ENCODE results near the gene TRIM39.

GRCh38 chr6:30304002-30304401 is 22.7 kb upstream of the TRIM39 start:
- TF ChIP-seq, protein P1, sequence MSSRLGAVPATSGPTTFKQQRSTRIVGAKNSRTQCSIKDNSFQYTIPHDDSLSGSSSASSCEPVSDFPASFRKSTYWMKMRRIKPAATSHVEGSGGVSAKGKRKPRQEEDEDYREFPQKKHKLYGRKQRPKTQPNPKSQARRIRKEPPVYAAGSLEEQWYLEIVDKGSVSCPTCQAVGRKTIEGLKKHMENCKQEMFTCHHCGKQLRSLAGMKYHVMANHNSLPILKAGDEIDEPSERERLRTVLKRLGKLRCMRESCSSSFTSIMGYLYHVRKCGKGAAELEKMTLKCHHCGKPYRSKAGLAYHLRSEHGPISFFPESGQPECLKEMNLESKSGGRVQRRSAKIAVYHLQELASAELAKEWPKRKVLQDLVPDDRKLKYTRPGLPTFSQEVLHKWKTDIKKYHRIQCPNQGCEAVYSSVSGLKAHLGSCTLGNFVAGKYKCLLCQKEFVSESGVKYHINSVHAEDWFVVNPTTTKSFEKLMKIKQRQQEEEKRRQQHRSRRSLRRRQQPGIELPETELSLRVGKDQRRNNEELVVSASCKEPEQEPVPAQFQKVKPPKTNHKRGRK (tag; IDR thresholded peaks at IDR 0.05), result no peak
- TF ChIP-seq CTCF (IDR thresholded peaks at IDR 0.05 in 2 of 3, conservative IDR thresholded peaks at IDR 0.05 in 1 of 3; ENCODE audit: insufficient read depth in 2 of 3, low read depth in 1 of 3, low read length in 3 of 3) (no peak), CBFB (CRISPR knock-in tag; IDR thresholded peaks at IDR 0.05) (no peak), HCFC1 (IDR thresholded peaks at IDR 0.05; ENCODE audit: low read depth, low read length) (no peak), TEAD4 (IDR thresholded peaks at IDR 0.05; ENCODE audit: low read length) (no peak), TEAD4 (CRISPR knock-in tag; IDR thresholded peaks at IDR 0.05; ENCODE audit: borderline replicate concordance) (no peak), KDM1A (IDR thresholded peaks at IDR 0.05) (no peak), TCF7L2 (IDR thresholded peaks at IDR 0.05; ENCODE audit: low read depth, low read length) (no peak), ZNF274 (IDR thresholded peaks at IDR 0.05; ENCODE audit: borderline replicate concordance, low read depth, low read length) (no peak)
